ENCODE data around the gene CHN2.
"Not testable (repeated sequence)": the region's sequence is repeated elsewhere in the genome, so short reads cannot be mapped to it uniquely, and the experiment has no call there.

GRCh38 chr7:29212736-29213135, 18.2 kb downstream of the CHN2 start:
- TF ChIP-seq, protein P1, sequence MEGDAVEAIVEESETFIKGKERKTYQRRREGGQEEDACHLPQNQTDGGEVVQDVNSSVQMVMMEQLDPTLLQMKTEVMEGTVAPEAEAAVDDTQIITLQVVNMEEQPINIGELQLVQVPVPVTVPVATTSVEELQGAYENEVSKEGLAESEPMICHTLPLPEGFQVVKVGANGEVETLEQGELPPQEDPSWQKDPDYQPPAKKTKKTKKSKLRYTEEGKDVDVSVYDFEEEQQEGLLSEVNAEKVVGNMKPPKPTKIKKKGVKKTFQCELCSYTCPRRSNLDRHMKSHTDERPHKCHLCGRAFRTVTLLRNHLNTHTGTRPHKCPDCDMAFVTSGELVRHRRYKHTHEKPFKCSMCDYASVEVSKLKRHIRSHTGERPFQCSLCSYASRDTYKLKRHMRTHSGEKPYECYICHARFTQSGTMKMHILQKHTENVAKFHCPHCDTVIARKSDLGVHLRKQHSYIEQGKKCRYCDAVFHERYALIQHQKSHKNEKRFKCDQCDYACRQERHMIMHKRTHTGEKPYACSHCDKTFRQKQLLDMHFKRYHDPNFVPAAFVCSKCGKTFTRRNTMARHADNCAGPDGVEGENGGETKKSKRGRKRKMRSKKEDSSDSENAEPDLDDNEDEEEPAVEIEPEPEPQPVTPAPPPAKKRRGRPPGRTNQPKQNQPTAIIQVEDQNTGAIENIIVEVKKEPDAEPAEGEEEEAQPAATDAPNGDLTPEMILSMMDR (IDR thresholded peaks at IDR 0.05) = not testable (repeated sequence)
- TF ChIP-seq EZH2 (IDR thresholded peaks at IDR 0.05) = not testable (repeated sequence)
